IgD-negative memory B cell (primary cell): ENCODE measurements around the gene MAP2K7. TPM values are rescaled to one million over a fixed set of nuclear protein-coding genes. Genes with fewer than 3 reads are reported as not detected.
A peak's percentile ranks its signal among the peaks of the same experiment; 100 is the strongest.
"Not testable (repeated sequence)": the region's sequence is repeated elsewhere in the genome, so short reads cannot be mapped to it uniquely, and the experiment has no call there.

Experiments
- H3K27ac Mint-ChIP-seq, 3 donors: one replicate each; pipeline ENCODE4 v1.8.0; 2020 to 2022; ENCODE audit warnings: mild to moderate bottlenecking in 3 of 3, mixed read lengths in 3 of 3, moderate library complexity in 1 of 3
- H3K27me3 Mint-ChIP-seq: one replicate; pipeline ENCODE4 v1.8.0; 2021; ENCODE audit warnings: mixed read lengths
- H3K36me3 Mint-ChIP-seq: one replicate; pipeline ENCODE4 v1.8.0; 2020; ENCODE audit warnings: mild to moderate bottlenecking, mixed read lengths
- H3K4me1 Mint-ChIP-seq, 3 donors: one replicate each; pipeline ENCODE4 v1.8.0; 2020 to 2022; ENCODE audit warnings: mixed read lengths in 3 of 3, mild to moderate bottlenecking in 1 of 3
- H3K4me3 Mint-ChIP-seq, 4 donors: one replicate each; pipeline ENCODE4 v1.8.0; 2020 to 2022; ENCODE audit warnings: mild to moderate bottlenecking in 4 of 4, mixed read lengths in 4 of 4, moderate library complexity in 3 of 4
- H3K9me3 Mint-ChIP-seq, 3 donors: one replicate each; pipeline ENCODE4 v1.8.0; 2020 to 2021; ENCODE audit warnings: mixed read lengths in 3 of 3, mild to moderate bottlenecking in 1 of 3
- polyA plus RNA-seq: library from polyadenylated mRNA; unstranded; fragments of 300-500 nt; fragmentation: Illumina TruSeq; gene quantifications from one replicate; pipeline ENCODE4 v1.2.3, GENCODE V29; 2021

The MAP2K7 gene
- polyA plus RNA-seq, 1 donor from 2014 or later, result 2.4 TPM

DNA sequence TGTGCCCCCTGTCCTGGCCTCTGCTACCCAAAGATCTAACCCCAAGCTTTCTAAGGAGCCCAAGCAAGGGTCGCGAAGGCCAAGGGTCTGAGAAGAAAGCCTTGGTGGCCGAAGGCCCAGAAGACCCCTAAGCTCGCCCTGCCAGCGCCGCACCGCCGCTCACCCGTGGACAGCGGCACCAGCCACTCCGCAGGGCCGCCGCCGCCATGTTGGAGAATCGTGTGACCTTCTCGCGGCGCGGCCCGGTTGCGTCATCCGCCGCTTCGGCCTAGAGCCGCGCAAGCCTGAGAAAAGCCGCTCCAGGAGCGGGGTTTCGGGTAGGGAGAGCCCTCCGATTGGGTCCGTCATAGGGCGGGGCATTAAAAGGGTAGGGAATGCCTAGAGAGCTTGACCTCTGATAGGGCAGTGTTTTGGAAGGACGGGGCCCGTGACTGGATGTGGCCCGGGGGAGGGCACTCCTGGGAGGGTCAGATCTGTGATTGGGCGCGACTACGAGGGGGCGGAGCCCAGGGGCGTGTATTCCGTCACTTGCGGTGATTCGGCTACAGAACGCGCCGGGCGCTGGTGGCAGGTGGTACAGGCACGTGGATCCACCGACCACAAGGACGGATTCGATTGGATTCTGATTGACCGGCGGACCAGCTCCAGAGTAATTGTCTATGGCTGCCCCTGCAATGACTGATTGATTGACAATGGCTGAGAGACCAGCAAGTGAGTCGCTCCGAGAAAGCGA lies 39.9 kb downstream of the MAP2K7 start, which contains the start of gene TIMM44:
Gene TIMM44 (minus strand): TSS at position 223 of the 733 bp plus-strand sequence. CDS start 15 bp downstream, at position 208.
- H3K36me3 Mint-ChIP-seq, result peaks cover 2% of the 10 kb centered on the region
- no peaks in the 10 kb centered on the region for H3K27me3 Mint-ChIP-seq
- H3K4me1 Mint-ChIP-seq, result peaks cover 8 to 18% (median 15%) of the 10 kb centered on the region in 3 donors

DNA sequence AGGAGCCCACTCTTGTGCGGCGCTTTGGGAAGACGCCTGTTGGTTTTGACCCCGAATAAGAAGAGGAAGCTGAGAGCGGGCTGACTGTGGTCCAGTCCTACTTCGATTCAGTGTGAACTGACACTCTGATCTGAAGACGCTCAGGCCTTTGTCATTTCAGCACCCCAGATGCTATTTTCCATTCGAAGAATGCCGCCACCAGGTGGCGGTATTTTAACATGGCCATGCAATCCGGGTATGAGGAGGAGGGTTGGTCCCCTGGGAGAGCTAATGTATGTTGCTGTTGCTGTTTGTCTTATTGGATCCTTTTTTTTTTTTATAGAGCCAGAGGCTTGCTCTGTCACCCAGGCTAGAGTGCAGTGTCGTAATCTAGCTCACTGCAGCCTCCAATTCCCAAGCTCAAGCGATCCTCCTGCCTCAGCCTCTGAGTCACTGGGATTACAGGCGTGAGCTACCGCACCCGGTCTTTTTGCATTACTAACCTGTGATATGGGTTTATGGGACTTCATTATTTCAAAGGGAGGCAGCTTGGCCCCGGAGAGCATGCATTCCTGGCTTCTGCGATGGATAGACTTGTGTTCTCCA lies 40.6 kb downstream of the MAP2K7 start:
- Mint-ChIP-seq H3K9me3 (no peaks in the 10 kb centered on the region), H3K4me1 (peaks cover 8 to 15% (median 12%) of the 10 kb centered on the region in 3 donors), H3K27ac (peak overlapping the region; percentile 90 to 97 (median 91)), H3K27me3 (no peaks in the 10 kb centered on the region), H3K36me3 (peaks cover 2% of the 10 kb centered on the region), H3K4me3 (peak overlapping the region; percentile 83 to 97 (median 91))

More for the DNA sequence above, 39.9 kb downstream of the MAP2K7 start, which contains the start of gene TIMM44:
- H3K27ac Mint-ChIP-seq, result peak within 1 kb of the TSS; percentile 90 to 97 (median 91)
- H3K9me3 Mint-ChIP-seq, result no peaks in the 10 kb centered on the region
- peak within 1 kb of the TSS; percentile 83 to 97 (median 91) for H3K4me3 Mint-ChIP-seq

DNA sequence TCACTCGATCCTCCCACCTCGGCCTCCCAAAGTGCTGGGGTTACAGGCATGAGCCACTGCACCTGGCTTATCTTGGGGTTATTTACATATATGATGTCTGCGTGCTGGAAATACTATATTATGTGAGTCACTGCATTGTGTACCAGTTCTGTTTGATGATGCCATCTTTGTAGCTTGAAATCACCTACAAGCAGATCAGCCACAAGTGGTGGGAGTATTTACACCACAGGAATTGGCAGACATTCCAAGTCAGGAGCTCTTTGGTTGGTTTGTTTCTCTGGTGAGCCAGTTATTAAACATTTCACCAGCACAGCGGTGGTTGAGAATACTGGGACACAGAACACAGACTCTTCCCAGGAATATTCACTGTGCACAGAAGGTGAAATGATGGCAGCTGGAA lies 44.3 kb downstream of the MAP2K7 start:
- Mint-ChIP-seq H3K9me3 (no peaks in the 10 kb centered on the region), H3K27ac (no peak overlapping the region), H3K36me3 (no peaks in the 10 kb centered on the region), H3K4me3 (peak overlapping the region in 1 of 4 donors; percentile 23), H3K27me3 (no peaks in the 10 kb centered on the region), H3K4me1 (peaks cover 3 to 13% (median 8%) of the 10 kb centered on the region in 3 donors)

DNA sequence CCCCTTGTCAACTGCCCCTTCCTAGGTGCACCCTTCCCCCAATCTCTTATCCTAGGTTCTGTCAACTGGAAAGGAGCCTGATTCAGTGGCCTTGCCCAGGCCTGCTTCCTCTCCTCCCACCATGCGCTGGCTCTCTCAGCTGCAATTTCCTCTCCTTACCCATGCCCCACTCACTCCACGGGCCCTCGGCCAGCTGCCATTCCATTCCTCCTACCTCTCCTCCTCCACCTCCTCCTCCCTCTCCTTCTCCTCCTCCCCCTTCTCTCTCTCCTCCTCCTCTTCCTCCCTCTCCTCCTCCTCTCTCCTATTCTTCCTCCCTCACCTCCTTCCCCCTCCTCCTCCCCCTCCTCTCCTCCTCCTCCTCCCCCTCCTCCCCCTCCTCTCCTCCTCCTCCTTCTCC lies 49.4 kb downstream of the MAP2K7 start:
- Mint-ChIP-seq H3K9me3 (no peaks in the 10 kb centered on the region), H3K36me3 (no peaks in the 10 kb centered on the region), H3K27me3 (no peaks in the 10 kb centered on the region), H3K27ac (no peak overlapping the region), H3K4me1 (no peaks in the 10 kb centered on the region), H3K4me3 (no peak overlapping the region)

DNA sequence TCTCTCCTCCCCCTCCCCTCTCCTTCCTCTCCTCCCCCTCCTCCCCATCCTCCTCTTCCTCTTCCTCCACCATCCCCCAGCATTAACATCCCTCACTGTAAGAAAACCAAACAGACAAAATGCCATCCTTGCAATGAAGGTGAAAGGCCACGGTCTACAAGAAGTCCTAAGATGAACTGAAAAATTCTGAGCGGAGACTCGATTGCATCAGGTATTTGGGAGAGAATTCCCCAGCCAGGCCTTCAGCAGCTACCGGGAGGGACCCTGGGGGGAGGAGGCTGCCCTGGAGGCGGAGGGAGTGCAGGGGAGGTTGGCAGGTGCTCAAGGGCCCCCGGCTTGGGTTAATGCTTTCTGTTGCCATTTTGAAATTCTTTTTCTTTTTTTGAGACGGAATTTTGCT lies 49.9 kb downstream of the MAP2K7 start:
- no peaks in the 10 kb centered on the region for H3K36me3 Mint-ChIP-seq
- H3K27ac Mint-ChIP-seq, result no peak overlapping the region
- H3K4me3 Mint-ChIP-seq, result no peak overlapping the region
- no peaks in the 10 kb centered on the region for H3K27me3 Mint-ChIP-seq
- H3K9me3 Mint-ChIP-seq, result no peaks in the 10 kb centered on the region
- no peaks in the 10 kb centered on the region for H3K4me1 Mint-ChIP-seq

DNA sequence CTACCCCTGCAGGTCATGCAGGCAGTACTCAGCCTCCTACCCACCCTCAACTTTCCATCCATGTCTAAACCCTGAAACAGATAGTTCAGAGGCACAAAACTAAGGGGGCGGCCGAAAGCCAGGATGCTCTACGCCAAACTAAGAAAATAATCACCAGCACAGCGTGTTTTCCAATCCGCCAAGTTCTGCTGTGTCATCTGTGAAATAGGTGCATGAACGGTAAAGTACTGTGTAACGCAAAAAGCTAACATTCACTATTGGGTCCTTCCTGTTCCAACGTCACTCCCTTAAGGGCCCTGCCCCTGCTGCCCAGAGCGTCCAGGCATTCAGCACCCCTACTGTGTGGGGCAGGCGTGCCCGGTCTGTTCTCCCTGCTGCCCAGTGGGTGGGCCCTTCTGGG lies 52.0 kb downstream of the MAP2K7 start:
- H3K27me3 Mint-ChIP-seq, result no peaks in the 10 kb centered on the region
- no peaks in the 10 kb centered on the region for H3K36me3 Mint-ChIP-seq
- no peak overlapping the region for H3K27ac Mint-ChIP-seq
- H3K4me1 Mint-ChIP-seq, result no peaks in the 10 kb centered on the region
- no peaks in the 10 kb centered on the region for H3K9me3 Mint-ChIP-seq
- H3K4me3 Mint-ChIP-seq, result no peak overlapping the region

DNA sequence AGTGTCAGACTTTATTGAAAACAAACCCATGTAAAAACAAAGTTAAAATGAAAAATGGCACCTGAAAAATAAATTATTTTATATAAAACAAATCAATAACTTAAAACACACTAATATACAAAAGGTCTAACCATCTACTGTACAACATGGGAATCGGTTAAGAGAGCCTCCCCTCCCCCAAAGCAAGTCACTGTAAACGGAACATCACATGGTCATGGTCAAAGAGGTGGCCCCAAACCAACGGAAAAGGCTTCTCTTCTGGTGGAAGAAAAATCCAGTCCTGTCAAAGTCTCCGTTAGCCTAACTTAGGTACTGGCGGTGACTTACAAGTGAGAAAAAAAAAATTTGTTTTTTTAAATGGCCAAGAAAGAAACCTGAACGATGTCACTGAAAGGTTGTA lies 55.5 kb downstream of the MAP2K7 start:
- Mint-ChIP-seq H3K4me1 (no peaks in the 10 kb centered on the region), H3K27me3 (no peaks in the 10 kb centered on the region), H3K9me3 (no peaks in the 10 kb centered on the region), H3K36me3 (no peaks in the 10 kb centered on the region), H3K27ac (no peak overlapping the region), H3K4me3 (no peak overlapping the region)

DNA sequence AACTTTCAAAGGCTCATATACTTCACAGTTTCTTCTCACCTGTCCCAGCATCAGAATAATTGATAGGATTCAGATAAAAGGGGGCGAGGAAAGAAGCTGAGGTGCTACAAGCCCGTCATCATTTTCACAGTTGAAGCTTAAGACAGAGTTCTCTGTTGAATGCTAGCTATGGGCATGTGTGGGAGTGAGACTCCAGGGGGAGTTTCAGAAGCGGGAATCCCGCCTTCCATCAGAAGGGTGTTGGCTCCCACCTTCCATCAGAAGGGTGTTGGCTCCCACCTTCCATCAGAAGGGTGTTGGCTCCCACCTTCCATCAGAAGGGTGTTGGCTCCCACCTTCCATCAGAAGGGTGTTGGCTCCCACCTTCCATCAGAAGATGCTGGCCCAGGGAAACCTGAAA lies 57.4 kb downstream of the MAP2K7 start:
- H3K4me3 Mint-ChIP-seq, H3K27me3 Mint-ChIP-seq, H3K36me3 Mint-ChIP-seq, H3K9me3 Mint-ChIP-seq, H3K27ac Mint-ChIP-seq, H3K4me1 Mint-ChIP-seq: not testable (repeated sequence)

DNA sequence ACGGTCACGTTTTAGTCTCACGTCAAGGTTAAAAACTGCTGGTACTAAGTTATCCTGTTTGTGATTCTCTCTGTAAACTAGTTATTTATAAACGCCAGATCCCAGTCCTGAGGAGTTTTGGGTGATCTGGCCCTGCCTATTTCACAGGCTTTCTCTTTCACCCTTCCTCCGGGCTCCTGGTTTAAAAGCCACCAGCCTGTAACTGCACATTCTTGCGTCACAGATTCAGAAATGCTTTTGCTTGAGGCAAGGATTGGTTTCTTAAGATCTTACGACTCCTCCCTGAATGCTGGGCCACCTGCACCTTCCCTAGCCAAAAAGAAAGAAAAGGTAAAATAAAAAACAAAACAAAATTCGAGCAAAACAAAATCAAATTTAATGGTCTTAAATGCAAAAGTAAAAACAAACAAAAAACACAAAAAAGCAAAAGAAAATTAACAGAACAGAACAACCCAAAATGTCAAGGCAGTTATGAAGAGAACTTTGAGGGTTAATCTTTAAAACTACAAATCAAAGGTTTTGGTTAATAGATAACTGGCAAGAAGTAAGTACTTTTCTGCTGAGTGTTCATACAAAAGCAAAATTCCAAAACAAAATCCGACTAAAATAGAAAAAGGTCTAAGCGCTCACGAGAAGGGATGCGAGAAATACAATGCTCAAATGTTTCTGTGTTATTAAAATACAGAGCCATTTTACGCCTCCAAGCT lies 58.4 kb downstream of the MAP2K7 start:
- H3K4me1 Mint-ChIP-seq, result no peaks in the 10 kb centered on the region
- H3K27me3 Mint-ChIP-seq, result no peaks in the 10 kb centered on the region
- H3K36me3 Mint-ChIP-seq, result no peaks in the 10 kb centered on the region
- H3K4me3 Mint-ChIP-seq, result peak overlapping the region in 1 of 4 donors; percentile 4
- H3K27ac Mint-ChIP-seq, result no peak overlapping the region
- no peaks in the 10 kb centered on the region for H3K9me3 Mint-ChIP-seq

DNA sequence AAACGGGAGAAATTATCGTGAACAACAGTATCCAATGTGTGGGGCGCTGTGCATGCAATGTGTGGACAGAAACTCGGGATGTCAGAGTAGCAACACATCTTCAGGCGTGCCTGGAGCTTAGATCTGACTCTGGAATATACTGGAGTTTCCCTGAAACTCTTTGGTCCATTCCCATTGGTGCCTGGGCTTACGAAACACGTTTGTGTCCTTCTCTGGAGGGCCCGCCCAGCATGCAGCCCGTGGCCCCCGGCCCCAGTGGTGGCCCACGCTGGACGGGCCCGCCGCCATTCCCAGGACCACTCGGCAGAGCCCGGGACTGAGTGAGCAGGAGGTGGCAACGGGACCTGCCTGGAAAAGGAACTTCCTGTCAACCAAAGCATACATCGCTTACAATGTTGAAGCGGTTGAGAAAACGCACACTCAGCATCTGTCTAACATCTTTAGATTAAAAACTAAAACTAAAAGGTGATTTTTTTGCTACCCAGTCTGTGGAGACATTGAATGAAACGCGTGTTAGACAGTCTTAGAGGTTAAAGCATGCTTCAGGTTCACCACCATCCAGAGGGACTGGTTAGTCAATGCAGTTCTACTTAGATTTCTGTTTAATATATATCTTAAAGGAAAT lies 59.1 kb downstream of the MAP2K7 start:
- no peak overlapping the region for H3K4me3 Mint-ChIP-seq
- no peaks in the 10 kb centered on the region for H3K27me3 Mint-ChIP-seq
- no peaks in the 10 kb centered on the region for H3K4me1 Mint-ChIP-seq
- H3K36me3 Mint-ChIP-seq, result no peaks in the 10 kb centered on the region
- H3K27ac Mint-ChIP-seq, result no peak overlapping the region
- no peaks in the 10 kb centered on the region for H3K9me3 Mint-ChIP-seq

DNA sequence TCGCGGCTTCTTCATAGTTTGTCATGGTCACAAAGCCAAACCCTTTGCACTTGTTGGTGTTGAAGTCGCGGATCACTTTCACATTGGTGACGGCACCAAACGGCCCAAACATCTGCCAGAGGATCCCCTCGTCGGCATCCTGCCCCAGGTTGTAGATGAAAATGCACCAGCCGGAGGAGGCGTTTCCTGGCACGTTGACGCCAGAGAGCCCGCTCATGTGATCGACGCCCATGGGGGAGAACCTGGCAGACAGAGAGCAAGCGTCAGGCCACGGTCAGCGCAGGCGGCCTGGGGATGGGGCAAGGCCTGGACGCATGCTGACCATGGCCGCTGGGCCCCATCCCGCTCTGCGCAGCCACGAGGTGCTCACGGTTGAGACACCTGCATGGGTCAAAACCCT lies 59.9 kb downstream of the MAP2K7 start:
- H3K9me3 Mint-ChIP-seq, result no peaks in the 10 kb centered on the region
- H3K4me1 Mint-ChIP-seq, result no peaks in the 10 kb centered on the region
- no peaks in the 10 kb centered on the region for H3K27me3 Mint-ChIP-seq
- H3K27ac Mint-ChIP-seq, result no peak overlapping the region
- H3K4me3 Mint-ChIP-seq, result no peak overlapping the region
- no peaks in the 10 kb centered on the region for H3K36me3 Mint-ChIP-seq

Other genes with a start within 250 kb of the MAP2K7 start
- not detected for gene RETN, start 234.8 kb upstream of the MAP2K7 start, polyA plus RNA-seq
- 0.73 TPM for gene MCEMP1, start 226.8 kb upstream of the MAP2K7 start, polyA plus RNA-seq
- 219 TPM for gene TRAPPC5, start 223.0 kb upstream of the MAP2K7 start, polyA plus RNA-seq
- gene FCER2, start 201.7 kb upstream of the MAP2K7 start, polyA plus RNA-seq, result 197 TPM
- gene CLEC4G, start 171.8 kb upstream of the MAP2K7 start, polyA plus RNA-seq, result 0.43 TPM
- gene CD209, start 156.3 kb upstream of the MAP2K7 start, polyA plus RNA-seq, result not detected
- not detected for gene CLEC4M, start 140.6 kb upstream of the MAP2K7 start, polyA plus RNA-seq
- 3.2 TPM for gene EVI5L, start 73.7 kb upstream of the MAP2K7 start, polyA plus RNA-seq
- gene PRR36, start 29.5 kb upstream of the MAP2K7 start, polyA plus RNA-seq, result not detected
- not detected for gene LRRC8E, start 15.4 kb upstream of the MAP2K7 start, polyA plus RNA-seq
- not detected for gene TGFBR3L, start 11.0 kb downstream of the MAP2K7 start, polyA plus RNA-seq
- 19.0 TPM for gene SNAPC2, start 16.5 kb downstream of the MAP2K7 start, polyA plus RNA-seq
- not detected for gene CTXN1, start 22.3 kb downstream of the MAP2K7 start, polyA plus RNA-seq
- 16.1 TPM for gene TIMM44, start 39.8 kb downstream of the MAP2K7 start, polyA plus RNA-seq
- 49.3 TPM for gene ELAVL1, start 101.8 kb downstream of the MAP2K7 start, polyA plus RNA-seq
- 1.2 TPM for gene CCL25, start 148.9 kb downstream of the MAP2K7 start, polyA plus RNA-seq
- gene FBN3, start 245.7 kb downstream of the MAP2K7 start, polyA plus RNA-seq, result not detected